ENCODE results near the gene TSGA10IP. TPM values are rescaled to one million over a fixed set of nuclear protein-coding genes. Genes with fewer than 3 reads are reported as not detected.

The TSGA10IP gene
- total RNA-seq, 2 experiments from 2014 or later = not detected

DNA sequence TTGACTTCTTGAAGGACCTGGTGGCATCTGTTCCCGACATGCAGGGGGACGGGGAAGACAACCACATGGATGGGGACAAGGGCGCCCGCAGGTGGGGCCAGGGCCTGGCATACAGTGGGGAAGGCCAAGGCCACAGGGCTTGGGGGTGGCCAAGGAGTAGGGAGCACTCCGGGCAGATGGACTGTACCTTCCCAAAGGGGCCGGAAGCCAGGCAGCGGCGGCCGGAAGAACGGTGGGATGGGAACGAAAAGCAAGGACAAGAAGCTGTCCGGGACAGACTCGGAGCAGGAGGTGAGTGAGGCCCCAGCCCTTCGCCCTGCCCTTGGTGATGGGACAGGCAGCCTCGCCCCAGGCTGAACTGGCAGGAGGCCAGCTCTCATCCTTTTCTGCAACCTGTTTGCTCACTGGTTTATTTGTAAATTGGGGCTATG lies 24.9 kb upstream of the TSGA10IP start:
- no peak for ATAC-seq
- Mint-ChIP-seq H3K4me1 (peaks cover 35% of the 10 kb centered on the region), H3K36me3 (peaks cover 29% of the 10 kb centered on the region), H3K4me3 (peak overlapping the region; percentile 94), H3K27ac (peak overlapping the region; percentile 88), H3K27me3 (no peaks in the 10 kb centered on the region), H3K9me3 (ENCODE audit: low read depth) (no peaks in the 10 kb centered on the region)
- DNase-seq = no peak
- CTCF ChIA-PET = interaction anchor here (1.2 to 4.9 kb wide), 3 partner anchors 8 to 35 kb away, joined by 3 to 26 read pairs (median 3); no protein-coding TSS in a partner anchor

DNA sequence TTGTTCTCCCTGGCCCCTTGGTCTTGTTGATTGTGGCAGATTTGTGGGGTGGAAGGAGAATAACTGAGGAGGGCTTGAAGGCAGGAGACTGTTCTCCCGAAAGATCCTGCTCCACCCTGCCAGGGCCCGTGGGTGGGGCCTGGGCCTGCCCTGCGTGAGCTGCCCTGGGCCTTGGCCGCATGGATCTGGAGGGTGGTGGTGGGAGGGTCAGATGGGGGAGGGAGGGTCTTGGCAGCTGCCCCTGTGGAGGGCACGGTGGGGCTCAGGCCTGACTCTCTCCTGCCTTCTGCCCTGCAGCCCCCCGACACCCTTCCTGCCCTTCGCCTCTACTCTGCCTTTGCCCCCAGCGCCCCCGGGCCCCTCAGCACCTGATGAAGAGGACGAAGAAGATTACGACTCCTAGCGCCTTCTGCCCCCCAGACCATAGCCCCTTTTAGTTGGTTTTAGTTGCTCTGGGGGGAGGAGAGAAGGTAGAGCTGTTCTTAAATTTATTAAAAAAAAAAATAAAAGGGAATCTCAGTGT lies 24.2 kb upstream of the TSGA10IP start:
- peaks cover 29% of the 10 kb centered on the region for H3K36me3 Mint-ChIP-seq
- no peak overlapping the region for H3K27ac Mint-ChIP-seq
- H3K27me3 Mint-ChIP-seq = no peaks in the 10 kb centered on the region
- H3K4me3 Mint-ChIP-seq = peak overlapping the region; percentile 94
- H3K9me3 Mint-ChIP-seq (ENCODE audit: low read depth) = no peaks in the 10 kb centered on the region
- H3K4me1 Mint-ChIP-seq = peaks cover 37% of the 10 kb centered on the region
- no peak for DNase-seq
- ATAC-seq = no peak
- CTCF ChIA-PET = interaction anchor here (0.7 to 4.9 kb wide), 6 partner anchors 10 to 39 kb away, joined by 3 to 26 read pairs (median 3); no protein-coding TSS in a partner anchor

DNA sequence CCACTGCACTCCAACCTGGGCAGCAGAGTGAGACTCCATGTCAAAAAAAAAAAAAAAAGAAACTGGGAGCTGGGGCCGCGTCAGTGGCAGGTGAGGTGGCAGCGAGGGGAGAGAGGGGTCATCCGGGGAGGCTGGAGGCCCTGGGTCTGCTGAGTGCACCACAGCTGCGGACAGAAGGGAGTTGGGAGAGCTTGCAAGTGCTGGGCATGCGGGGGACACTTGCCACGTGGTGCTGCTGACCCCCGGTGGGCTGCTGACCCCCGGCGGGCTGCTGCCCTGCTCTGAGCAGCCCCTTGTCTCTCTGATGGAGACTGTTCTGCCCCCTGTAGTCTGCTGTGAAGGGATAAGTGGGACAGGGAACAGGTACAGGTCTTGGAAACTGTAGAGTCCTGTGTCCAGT lies 23.4 kb upstream of the TSGA10IP start:
- ATAC-seq (no peak), DNase-seq (no peak)
- CTCF ChIA-PET = interaction anchor here (0.7 to 4.9 kb wide), 8 partner anchors 9 to 62 kb away, joined by 3 to 26 read pairs (median 3); no protein-coding TSS in a partner anchor
- Mint-ChIP-seq H3K4me1 (peaks cover 32% of the 10 kb centered on the region), H3K27ac (peak overlapping the region; percentile 16), H3K36me3 (peaks cover 28% of the 10 kb centered on the region), H3K27me3 (no peaks in the 10 kb centered on the region), H3K4me3 (peak overlapping the region; percentile 43), H3K9me3 (ENCODE audit: low read depth) (no peaks in the 10 kb centered on the region)

DNA sequence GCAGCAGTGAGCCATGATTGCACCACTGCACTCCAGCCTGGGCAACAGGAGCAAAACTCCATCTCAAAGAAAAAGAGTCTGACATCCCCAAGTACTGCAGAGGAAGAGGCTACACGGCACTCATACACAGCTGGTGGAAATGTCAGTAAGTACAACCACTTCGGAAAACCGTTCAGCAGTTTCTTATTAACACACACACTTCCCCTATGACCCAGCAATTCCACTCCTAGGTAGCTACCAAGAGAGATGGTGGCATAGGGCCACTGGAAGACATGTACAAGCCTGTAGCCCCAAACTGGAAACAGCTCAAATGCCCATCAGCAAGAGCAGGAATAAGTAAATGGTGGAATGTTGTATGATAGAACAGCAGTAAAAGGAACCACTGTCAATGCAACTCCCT lies 22.7 kb upstream of the TSGA10IP start:
- ATAC-seq (no peak), DNase-seq (no peak)
- Mint-ChIP-seq H3K36me3 (peaks cover 26% of the 10 kb centered on the region), H3K27ac (peak overlapping the region; percentile 29), H3K27me3 (no peaks in the 10 kb centered on the region), H3K4me1 (peaks cover 33% of the 10 kb centered on the region), H3K4me3 (no peak overlapping the region), H3K9me3 (ENCODE audit: low read depth) (no peaks in the 10 kb centered on the region)
- CTCF ChIA-PET = interaction anchor here (0.8 to 4.9 kb wide), 6 partner anchors 10 to 63 kb away, joined by 3 to 26 read pairs (median 4); partner anchors contain the start of genes CCDC85B and FIBP

DNA sequence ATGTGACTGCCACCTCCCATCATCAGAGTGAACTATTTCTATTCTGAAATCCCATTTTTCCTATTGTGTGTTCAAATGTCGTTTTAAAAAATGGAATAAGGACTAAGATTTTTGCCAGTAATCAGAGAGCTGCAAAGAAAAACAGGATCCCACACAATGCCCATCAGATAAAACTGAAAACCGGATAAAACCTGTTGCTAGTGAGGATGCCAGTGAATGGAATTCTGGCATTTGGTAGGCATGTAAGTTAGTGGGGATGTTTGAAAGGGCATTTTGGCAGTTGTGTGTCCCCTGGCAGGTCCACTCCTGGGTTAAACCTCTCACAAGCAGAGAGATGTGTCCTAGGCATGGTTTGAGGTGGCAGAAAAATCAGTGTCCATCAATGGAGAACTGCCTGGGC lies 19.9 kb upstream of the TSGA10IP start:
- H3K27ac Mint-ChIP-seq = peak overlapping the region; percentile 57
- peaks cover 26% of the 10 kb centered on the region for H3K36me3 Mint-ChIP-seq
- no peak overlapping the region for H3K4me3 Mint-ChIP-seq
- CTCF ChIA-PET = interaction anchor here (1.3 kb wide), 2 partner anchors 37 to 40 kb away, joined by 4 to 5 read pairs; partner anchors contain the start of gene FIBP
- ATAC-seq (no peak), DNase-seq (no peak)
- no peaks in the 10 kb centered on the region for H3K27me3 Mint-ChIP-seq
- no peaks in the 10 kb centered on the region for H3K9me3 Mint-ChIP-seq (ENCODE audit: low read depth)
- peaks cover 45% of the 10 kb centered on the region for H3K4me1 Mint-ChIP-seq

DNA sequence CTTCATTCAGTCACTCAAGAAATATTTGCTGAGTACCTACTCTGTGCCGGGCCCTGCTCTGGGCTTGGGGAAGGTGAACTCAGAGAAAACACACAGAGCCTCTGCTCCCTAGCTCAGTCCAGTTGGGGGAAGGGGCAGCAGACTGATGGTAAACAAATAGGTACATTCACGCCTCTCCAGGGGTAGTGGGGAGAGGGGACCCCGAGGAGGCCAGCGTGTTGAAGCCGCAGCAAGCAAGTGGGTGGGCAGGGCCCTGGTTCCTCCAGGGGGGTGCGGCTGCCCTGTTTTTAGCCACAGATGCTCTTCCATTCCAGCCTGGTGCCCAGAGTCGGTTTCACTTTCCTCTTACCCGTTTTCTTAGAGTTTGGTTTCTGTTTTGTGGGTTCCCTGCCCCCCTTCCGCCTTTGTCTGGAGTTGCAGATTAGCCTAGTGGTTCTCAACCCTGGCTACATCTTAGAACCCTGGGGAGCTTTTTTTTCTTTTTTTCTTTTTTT lies 17.3 kb upstream of the TSGA10IP start:
- Mint-ChIP-seq H3K9me3 (ENCODE audit: low read depth) (no peaks in the 10 kb centered on the region), H3K4me1 (peaks cover 55% of the 10 kb centered on the region), H3K27ac (peak overlapping the region; percentile 99), H3K27me3 (no peaks in the 10 kb centered on the region), H3K36me3 (peaks cover 11% of the 10 kb centered on the region), H3K4me3 (peak overlapping the region; percentile 71)
- DNase-seq (peak; percentile 93), ATAC-seq (peak; percentile 89)
- CTCF ChIA-PET = interaction anchor here (0.7 to 3.8 kb wide), 12 partner anchors 8 to 127 kb away, joined by 3 to 30 read pairs (median 4); partner anchors contain the start of genes CCDC85B and FIBP

DNA sequence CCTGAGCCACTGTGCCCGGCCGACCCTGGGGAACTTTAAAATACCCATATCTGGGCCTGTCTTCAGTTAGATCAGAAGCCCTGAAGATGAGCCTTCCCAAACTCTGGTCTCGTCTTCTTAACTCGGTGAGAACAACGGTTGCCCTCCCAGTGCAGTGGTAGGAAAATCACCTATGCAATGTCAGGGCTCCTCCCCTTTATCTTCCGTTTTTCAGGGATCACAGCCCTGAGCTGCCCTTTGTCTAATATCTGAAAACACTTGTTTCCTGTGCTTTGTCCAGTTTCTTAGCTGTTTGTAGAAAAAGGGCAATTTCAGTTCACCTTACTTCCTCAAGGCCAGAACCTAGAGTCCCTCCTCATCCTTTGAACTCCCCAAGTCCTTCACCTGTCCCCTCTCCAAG lies 16.6 kb upstream of the TSGA10IP start:
- Mint-ChIP-seq H3K4me3 (peak overlapping the region; percentile 71), H3K36me3 (peaks cover 7% of the 10 kb centered on the region), H3K4me1 (peaks cover 53% of the 10 kb centered on the region), H3K27me3 (no peaks in the 10 kb centered on the region), H3K27ac (peak overlapping the region; percentile 99), H3K9me3 (ENCODE audit: low read depth) (no peaks in the 10 kb centered on the region)
- ATAC-seq = peak; percentile 10
- CTCF ChIA-PET = interaction anchor here (0.7 to 3.8 kb wide), 10 partner anchors 8 to 127 kb away, joined by 3 to 30 read pairs (median 4); partner anchors contain the start of genes CCDC85B and FIBP
- no peak for DNase-seq

DNA sequence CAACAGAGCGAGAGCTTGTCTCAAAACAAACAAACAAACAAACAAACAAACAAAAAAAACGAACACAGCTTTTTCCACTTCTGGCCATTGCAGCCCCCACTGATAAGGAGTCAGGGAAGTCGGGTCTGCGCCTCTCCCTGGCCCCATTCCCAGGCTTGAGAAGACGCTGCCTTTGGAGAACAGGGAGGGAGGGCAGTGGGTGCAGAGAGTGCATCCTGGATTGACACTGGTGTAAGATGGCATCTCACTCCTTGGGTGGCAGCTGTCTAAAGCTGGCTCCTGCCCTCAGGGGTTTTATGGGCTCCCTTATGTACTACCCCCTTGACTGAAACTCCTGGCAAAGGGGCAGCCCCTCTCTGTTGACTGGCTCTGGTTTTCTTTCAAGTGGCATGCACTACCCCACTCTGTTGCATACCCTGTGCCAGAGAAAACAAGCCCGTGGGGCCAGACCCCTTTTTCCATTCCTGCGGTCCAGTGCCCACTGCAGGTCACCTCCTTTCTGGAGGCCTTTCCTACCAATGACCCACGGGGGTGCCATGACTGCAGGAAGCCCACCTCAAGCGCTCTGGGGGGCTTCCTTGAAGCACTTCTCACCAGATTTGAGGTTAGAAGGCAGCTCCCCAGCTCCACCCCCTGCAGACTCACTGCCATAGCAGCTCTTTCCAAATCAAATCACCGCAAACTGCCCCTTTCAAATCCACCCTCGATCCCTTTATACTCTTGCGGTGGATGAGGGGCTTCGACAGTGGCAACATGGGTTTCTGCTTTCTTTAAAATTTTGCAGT lies 13.3 kb upstream of the TSGA10IP start:
- CTCF ChIA-PET = interaction anchor here (0.6 to 3.9 kb wide), 14 partner anchors 9 to 187 kb away, joined by 3 to 18 read pairs (median 4); partner anchors contain the start of genes CCDC85B, FIBP and SART1
- Mint-ChIP-seq H3K4me3 (no peak overlapping the region), H3K27ac (peak overlapping the region; percentile 71), H3K27me3 (peaks cover 2% of the 10 kb centered on the region), H3K4me1 (peaks cover 47% of the 10 kb centered on the region), H3K9me3 (ENCODE audit: low read depth) (no peaks in the 10 kb centered on the region), H3K36me3 (peaks cover 4% of the 10 kb centered on the region)
- DNase-seq = no peak
- no peak for ATAC-seq

DNA sequence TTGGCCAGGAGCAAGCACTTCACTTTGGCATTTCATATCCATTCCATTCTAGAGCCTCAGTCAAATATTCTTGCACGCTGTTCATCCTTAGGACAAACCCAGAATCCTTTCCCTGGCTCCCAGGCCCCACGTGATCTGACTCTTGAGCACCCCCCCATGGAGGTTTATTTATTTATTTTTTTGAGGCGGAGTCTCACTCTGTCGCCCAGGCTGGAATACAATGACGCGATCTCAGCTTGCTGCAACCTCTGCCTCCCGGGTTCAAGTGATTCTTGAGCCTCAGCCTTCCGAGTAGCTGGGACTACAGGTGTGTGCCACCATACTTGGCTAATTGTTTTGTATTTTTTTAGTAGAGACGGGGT lies 12.7 kb upstream of the TSGA10IP start:
- peaks cover 6% of the 10 kb centered on the region for H3K27me3 Mint-ChIP-seq
- peaks cover 41% of the 10 kb centered on the region for H3K4me1 Mint-ChIP-seq
- CTCF ChIA-PET = interaction anchor here (0.6 to 3.9 kb wide), 14 partner anchors 10 to 186 kb away, joined by 3 to 18 read pairs (median 3); partner anchors contain the start of genes CCDC85B and SART1
- ATAC-seq (no peak), DNase-seq (no peak)
- peaks cover 2% of the 10 kb centered on the region for H3K36me3 Mint-ChIP-seq
- H3K4me3 Mint-ChIP-seq = no peak overlapping the region
- H3K9me3 Mint-ChIP-seq (ENCODE audit: low read depth) = no peaks in the 10 kb centered on the region
- no peak overlapping the region for H3K27ac Mint-ChIP-seq

DNA sequence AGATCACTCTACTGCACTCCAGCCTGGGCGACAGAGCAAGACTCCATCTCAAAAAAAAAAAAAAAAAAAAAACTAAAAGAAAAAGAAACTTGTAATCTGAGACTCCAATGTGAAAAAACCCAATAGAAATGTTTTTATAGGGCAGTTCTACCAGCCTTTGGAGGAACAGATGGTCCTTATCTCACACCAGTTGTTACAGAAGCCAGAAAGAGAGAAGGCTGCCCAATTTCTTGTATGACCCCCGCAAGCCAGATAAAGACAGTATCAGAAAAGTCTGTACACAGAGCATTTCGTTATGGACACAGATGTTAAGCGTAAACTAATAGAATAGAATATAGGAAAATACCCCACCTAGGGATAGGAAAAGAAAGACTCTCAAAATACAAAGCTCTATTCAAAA lies 11.3 kb upstream of the TSGA10IP start:
- ATAC-seq (no peak), DNase-seq (no peak)
- Mint-ChIP-seq H3K9me3 (ENCODE audit: low read depth) (no peaks in the 10 kb centered on the region), H3K4me3 (no peak overlapping the region), H3K27me3 (peaks cover 8% of the 10 kb centered on the region), H3K36me3 (peaks cover 2% of the 10 kb centered on the region), H3K27ac (no peak overlapping the region), H3K4me1 (peaks cover 27% of the 10 kb centered on the region)
- CTCF ChIA-PET = interaction anchor here (0.7 to 3.9 kb wide), 4 partner anchors 16 to 73 kb away, joined by 3 to 18 read pairs (median 7); partner anchors contain the start of gene FIBP

DNA sequence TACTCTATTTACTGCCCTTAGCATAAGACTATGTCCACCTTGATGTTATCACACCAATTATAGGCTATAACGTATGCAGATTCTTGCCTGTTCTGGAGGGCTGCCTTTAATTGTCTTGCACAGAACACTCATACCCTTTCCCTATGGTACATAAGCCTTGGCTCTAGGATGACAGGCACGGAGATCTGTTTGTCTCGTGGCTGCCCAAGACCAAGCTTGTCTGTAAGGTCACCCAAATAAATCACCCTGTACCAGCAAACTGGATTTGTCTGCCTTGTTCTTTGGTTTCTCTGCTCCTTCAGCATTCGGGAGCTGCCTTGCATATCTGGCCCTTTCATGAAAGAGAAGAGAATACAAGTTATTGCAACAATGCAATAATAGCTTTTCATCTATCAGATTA lies 7.5 kb upstream of the TSGA10IP start:
- no peaks in the 10 kb centered on the region for H3K36me3 Mint-ChIP-seq
- no peaks in the 10 kb centered on the region for H3K9me3 Mint-ChIP-seq (ENCODE audit: low read depth)
- ATAC-seq = no peak
- no peak for DNase-seq
- CTCF ChIA-PET = interaction anchor here (0.8 to 3.0 kb wide), 4 partner anchors 18 to 53 kb away, joined by 3 to 14 read pairs (median 8); partner anchors contain the start of gene FIBP
- H3K27me3 Mint-ChIP-seq = peaks cover 8% of the 10 kb centered on the region
- peaks cover 5% of the 10 kb centered on the region for H3K4me1 Mint-ChIP-seq
- no peak overlapping the region for H3K27ac Mint-ChIP-seq
- no peak overlapping the region for H3K4me3 Mint-ChIP-seq

DNA sequence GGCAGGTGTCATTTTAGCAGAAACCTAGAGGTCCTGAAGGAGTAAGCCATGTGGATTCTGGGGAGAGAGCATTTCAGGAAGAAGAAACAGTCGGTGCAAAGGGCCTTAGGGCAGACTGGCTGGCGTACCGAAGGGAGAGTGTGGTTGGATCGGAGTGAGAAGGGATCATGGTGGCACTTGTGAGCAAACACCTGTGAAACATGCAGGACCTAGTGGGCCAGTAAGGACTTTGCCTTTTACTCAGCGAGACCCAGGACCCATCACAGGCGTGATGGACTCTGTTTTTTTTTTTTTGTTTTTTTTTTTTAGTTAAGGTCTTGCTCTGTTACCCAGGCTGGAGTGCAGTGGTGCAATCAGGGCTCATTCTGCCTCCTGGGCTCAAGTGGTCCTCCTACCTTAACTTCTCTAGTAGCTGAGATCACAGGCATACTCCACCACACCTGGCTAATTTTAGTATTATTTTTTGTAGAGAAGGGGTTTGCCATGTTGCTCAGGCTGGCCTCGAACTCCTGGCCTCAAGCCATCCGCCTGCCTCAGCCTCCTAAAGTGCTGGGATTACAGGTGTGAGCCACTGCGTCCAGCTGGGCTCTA lies 3.5 kb upstream of the TSGA10IP start:
- CTCF ChIA-PET = interaction anchor here (1.0 kb wide), 1 partner anchor 57 kb away, joined by 3 read pairs; no protein-coding TSS in a partner anchor
- H3K27me3 Mint-ChIP-seq = peaks cover 6% of the 10 kb centered on the region
- no peak overlapping the region for H3K4me3 Mint-ChIP-seq
- H3K9me3 Mint-ChIP-seq (ENCODE audit: low read depth) = no peaks in the 10 kb centered on the region
- no peak overlapping the region for H3K27ac Mint-ChIP-seq
- ATAC-seq (no peak), DNase-seq (no peak)
- H3K4me1 Mint-ChIP-seq = peaks cover 5% of the 10 kb centered on the region
- H3K36me3 Mint-ChIP-seq = no peaks in the 10 kb centered on the region

DNA sequence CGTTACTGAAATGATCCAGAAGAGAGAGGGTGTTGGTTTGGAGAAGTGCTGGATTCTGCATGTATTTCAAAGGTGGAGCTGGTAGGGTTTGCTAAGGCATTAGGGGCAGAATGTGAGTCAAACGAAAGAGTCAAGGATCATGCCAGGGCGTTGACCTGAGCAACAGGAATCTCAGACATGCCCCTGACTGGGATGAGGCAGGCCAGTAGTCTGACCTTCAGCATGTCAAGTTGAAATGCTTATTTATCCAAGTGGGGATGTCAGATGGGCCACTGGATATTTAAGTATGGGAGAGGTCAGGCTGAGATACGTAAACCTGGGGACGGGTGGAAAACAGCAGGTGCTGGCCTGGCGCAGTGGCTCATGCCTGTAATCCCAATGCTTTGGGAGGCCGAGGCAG lies 2.7 kb upstream of the TSGA10IP start:
- no peaks in the 10 kb centered on the region for H3K9me3 Mint-ChIP-seq (ENCODE audit: low read depth)
- DNase-seq (no peak), ATAC-seq (no peak)
- H3K4me3 Mint-ChIP-seq = no peak overlapping the region
- H3K36me3 Mint-ChIP-seq = no peaks in the 10 kb centered on the region
- H3K27ac Mint-ChIP-seq = no peak overlapping the region
- peaks cover 1% of the 10 kb centered on the region for H3K27me3 Mint-ChIP-seq
- CTCF ChIA-PET = interaction anchor here (1.0 kb wide), 1 partner anchor 58 kb away, joined by 3 read pairs; no protein-coding TSS in a partner anchor
- H3K4me1 Mint-ChIP-seq = peaks cover 5% of the 10 kb centered on the region
